Right lobe of liver (tissue), 4 donors: ENCODE data around the gene OR2T35.

Experiments used
- CTCF ChIP-seq, 4 donors: fragments of 200-600 bp in 3 of 4; fragments of 450-650 bp in 1 of 4; IDR thresholded peaks; one replicate each; pipeline versions ENCODE4 v1.5.1 to v1.8.0; 2016 to 2022; ENCODE audit warnings: antibody characterized with exemption in 4 of 4, mild to moderate bottlenecking in 2 of 4
- POLR2A ChIP-seq: fragments of 450-650 bp; IDR thresholded peaks from one replicate; pipeline ENCODE4 v1.6.1; 2017; ENCODE audit warnings: antibody characterized with exemption, mild to moderate bottlenecking
- donor health status: DM: no; HTN: no; CAD: no.
- donor health status: DM: no; HTN: no; CAD: no.
- donor health status: DM: no; HTN: yes; CAD: no.

- TF ChIP-seq CTCF (IDR thresholded peaks at IDR 0.05) (no peak), POLR2A (no peak)
Measured at GRCh38 chr1:248597589-248597988, 47.5 kb downstream of the OR2T35 start, which contains the start of gene OR2T10.
